GM10266 (cell line): Measurements from ENCODE around the gene FSTL4.

Experiments used
- DNase-seq: peaks from one replicate; pipeline ENCODE4 v3.0.0; 2012; ENCODE audit errors: extremely low spot score
- CTCF ChIP-seq: IDR thresholded peaks from 2 replicates; pipeline ENCODE4 v1.5.1; 2012; ENCODE audit warnings: mild to moderate bottlenecking, low read depth; ENCODE audit not compliant: control insufficient read depth, insufficient read depth; ENCODE audit errors: missing control alignments

The FSTL4 gene

GRCh38 chr5:133341915-133342710 is 270.2 kb downstream of the FSTL4 start:
- TF ChIP-seq CTCF = no peak
- no peak for DNase-seq

GRCh38 chr5:133341296-133341695 is 271.0 kb downstream of the FSTL4 start:
- no peak for TF ChIP-seq CTCF
- no peak for DNase-seq

- no peak for DNase-seq
- no peak for TF ChIP-seq CTCF
Measured at GRCh38 chr5:133340822-133341221, 271.5 kb downstream of the FSTL4 start.

DNA sequence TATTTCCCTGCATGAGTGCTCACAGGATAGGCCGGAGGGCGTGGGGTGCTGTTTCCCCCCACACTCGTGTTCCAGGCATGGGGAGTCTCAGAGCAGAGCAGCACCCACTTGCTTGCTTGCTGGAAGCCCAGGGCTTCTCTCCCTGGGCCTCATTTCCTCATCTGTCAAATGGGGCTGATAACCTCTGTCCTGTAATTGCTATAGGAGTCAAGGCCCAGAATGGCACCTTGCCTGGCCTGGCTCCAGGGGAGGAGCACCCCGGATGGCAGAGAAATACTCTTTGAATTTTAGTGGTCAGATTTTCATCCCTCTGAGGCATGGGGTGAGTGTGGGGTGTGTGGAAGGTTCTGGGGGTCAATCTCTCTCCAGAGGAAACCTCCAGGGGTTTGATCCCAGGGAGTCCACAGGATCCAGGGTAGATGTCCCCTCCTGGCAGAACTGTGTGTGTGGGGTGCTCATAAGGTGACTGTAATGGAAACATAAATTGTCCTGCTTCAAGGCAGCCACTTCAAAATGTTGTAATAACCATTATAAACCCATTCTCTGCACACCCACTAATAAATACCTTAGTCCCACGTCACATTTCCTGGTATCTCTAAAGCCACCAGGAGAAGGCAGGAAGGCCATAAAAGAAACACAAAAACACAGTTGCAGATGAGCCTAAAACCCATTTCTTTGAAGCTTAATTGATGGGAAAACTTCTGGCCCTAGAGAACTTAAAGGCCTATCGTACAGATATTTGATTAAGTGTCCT is 272.2 kb downstream of the FSTL4 start:
- TF ChIP-seq CTCF = no peak
- DNase-seq = no peak

DNA sequence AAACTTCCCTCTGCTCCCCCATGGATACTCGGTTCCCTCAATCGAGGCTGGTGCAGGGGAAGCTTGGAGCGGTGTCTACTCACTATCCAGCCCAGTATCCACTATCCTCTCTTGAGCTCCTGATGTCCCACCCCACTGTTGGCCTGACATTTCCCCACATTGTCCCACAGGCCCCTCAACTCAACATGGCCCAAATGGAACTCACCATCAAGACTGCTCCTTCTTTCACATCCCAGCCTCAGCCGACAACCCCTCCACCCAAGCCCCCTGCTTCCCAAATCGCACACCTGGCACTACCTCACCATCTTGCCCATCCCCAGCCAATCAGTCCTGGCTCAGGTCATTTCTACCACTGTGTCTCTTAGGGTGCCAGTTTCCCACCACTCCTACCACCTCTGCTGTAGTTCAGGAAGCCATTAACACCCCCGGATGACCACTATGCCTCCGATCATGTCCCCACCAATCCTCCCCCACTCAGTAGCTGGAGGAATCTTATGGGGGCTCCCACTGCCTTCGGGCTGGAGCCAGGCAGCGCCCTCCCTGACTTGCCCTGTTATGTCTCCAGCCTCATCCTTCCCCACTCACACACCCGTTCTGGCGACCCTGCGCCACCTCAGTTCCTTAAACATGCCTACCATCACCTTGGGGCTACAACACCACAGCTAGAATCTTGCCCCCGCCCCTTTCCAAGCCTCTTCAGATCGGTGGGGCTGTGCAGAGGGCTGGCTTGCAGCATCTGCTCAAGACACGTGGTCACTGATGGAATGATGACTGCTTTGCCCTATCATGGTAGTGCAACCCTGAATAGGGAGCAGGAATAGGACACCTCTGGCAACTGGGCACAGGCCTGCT is 273.6 kb downstream of the FSTL4 start:
- TF ChIP-seq CTCF = no peak
- DNase-seq = no peak

DNA sequence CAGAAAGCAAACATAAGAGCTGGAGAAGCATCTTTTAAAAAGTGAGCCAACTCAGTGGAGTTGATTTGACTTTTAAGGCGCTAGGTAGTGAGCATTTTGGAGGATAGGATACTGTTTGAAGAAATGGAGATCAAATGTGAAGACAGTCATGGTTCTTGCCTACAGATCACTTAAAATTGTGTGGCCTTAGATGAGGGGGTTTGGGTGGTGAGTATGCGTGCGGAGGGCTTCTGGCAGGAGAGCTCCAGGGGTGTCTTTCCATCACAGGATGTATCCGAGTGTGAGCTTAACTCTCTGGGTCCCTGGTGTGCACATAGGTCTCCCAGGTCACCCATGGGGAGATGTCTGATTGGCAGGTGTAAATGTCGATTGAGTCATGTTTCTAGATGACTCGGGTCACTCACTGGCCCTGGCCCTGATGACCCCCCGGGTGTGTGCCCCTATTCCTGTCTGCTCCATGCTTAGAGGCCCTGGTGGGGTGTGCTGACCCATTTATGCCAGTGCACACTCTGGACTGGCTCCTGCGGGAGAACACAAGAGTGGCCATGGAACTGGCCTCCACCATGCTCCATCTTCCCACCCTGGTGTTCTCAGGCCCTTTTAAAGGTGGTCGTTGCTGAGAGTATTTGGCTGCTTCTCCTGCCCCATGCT is 274.4 kb downstream of the FSTL4 start:
- DNase-seq = no peak
- TF ChIP-seq CTCF = no peak
